Breast epithelium (tissue), 4 donors: ENCODE data around the gene RPL28. TPM values are rescaled to one million over a fixed set of nuclear protein-coding genes. Genes with fewer than 3 reads are reported as not detected.

Source experiments
- DNase-seq, 2 donors: peaks; one replicate each; pipeline ENCODE4 v3.0.0-alpha.2; 2019; ENCODE audit warnings: low spot score in 2 of 2
- H3K27ac ChIP-seq, 2 donors: fragments of 200-600 bp; sonication (generic) in 1 of 2; one replicate each; pipeline ENCODE4 v1.5.1; 2016 to 2019; ENCODE audit warnings: mild to moderate bottlenecking in 1 of 2
- H3K27me3 ChIP-seq, 2 donors: fragments of 200-600 bp; sonication (generic) in 1 of 2; one replicate each; pipeline versions ENCODE4 v1.5.1 to v1.6.0; 2017 to 2019; ENCODE audit warnings: control low read depth in 1 of 2, mild to moderate bottlenecking in 1 of 2
- H3K36me3 ChIP-seq: fragments of 200-600 bp; one replicate; pipeline ENCODE4 v1.5.1; 2019
- H3K4me1 ChIP-seq, 2 donors: fragments of 200-600 bp; sonication (generic); one replicate each; pipeline ENCODE4 v1.5.1; 2016 to 2019; ENCODE audit warnings: control low read depth in 1 of 2
- H3K4me3 ChIP-seq, 3 donors: fragments of 200-600 bp; sonication (generic); 1 replicate in 2 of 3; 2 replicates in 1 of 3; pipeline ENCODE4 v1.5.1; 2016 to 2019; ENCODE audit warnings: mild to moderate bottlenecking in 3 of 3, moderate library complexity in 2 of 3
- H3K9me3 ChIP-seq, 2 donors: fragments of 200-600 bp; sonication (generic) in 1 of 2; one replicate each; pipeline ENCODE4 v1.5.1; 2016 to 2019; ENCODE audit warnings: control low read depth in 1 of 2
- POLR2A ChIP-seq: fragments of 450-650 bp; IDR thresholded peaks from one replicate; pipeline ENCODE4 v1.6.1; 2016; ENCODE audit warnings: antibody characterized with exemption, mild to moderate bottlenecking, moderate library complexity
- POLR2AphosphoS5 ChIP-seq, 3 donors: sonication (generic); formaldehyde crosslinking; IDR thresholded peaks; one replicate each; pipeline ENCODE4 v1.6.1; 2017; ENCODE audit warnings: antibody characterized with exemption in 3 of 3
- intact Hi-C: fragments of 100-400 bp; cut with DNase I; formaldehyde crosslinking; loops from one replicate; pipeline ENCODE4 v1.15.1; 2023; ENCODE audit warnings: low total_unique reads
- total RNA-seq, 3 donors: library from RNA; depleted of rRNA; stranded (reverse); fragments of >200 nt; gene quantifications; one replicate each; pipeline ENCODE4 v1.1.0, GENCODE V29; 2016
- TF ChIP-seq, protein P1 (sequence below), 3 donors: fragments of 450-650 bp; IDR thresholded peaks; one replicate each; pipeline ENCODE4 v1.5.1; 2016 to 2017; ENCODE audit warnings: antibody characterized with exemption in 3 of 3, mild to moderate bottlenecking in 3 of 3, moderate library complexity in 3 of 3

RPL28 gene
- total RNA-seq, 3 donors from 2014 or later: 462 to 673 (median 471) TPM

DNA sequence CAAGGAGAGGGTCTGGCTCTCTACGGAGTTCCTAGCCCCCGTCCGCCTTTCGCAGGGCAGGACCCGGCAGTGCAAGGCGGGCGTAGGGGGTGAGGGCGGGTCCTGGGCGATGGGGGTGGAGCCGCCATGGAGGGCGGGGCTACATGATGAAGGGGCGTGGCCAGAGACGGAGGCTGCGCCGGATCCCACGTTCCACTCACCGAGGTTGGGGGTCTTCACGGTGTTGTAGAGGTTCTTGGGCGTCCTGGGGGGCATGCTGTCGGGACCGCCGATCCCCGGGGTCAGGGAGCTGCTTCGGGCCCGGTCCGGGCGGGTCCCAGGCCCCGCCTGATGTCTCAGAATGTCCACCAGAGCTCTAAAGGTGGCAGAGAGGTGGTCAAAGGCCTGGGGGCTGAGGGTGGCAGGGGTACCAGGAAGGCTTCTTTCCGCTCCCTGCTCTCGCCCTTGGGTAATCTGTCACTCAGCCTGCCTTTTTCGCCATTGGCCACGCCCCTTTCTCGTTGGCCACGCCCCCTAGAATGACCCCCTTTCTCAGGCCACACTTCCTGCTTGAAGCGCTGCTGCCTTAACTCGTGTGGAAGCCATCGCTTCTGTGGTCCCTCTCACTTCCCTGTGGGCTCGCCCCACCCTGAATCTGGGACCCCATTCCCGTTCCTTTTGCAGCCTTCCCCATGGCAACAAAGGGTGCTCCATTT, 54.8 kb downstream of the RPL28 start:
- Histone ChIP-seq H3K27ac (no peak overlapping the region), H3K4me1 (no peaks in the 10 kb centered on the region), H3K36me3 (no peaks in the 10 kb centered on the region), H3K27me3 (peaks cover 20 to 94% of the 10 kb centered on the region in 2 donors), H3K4me3 (no peak overlapping the region), H3K9me3 (no peaks in the 10 kb centered on the region)
- DNase-seq: no peak
- intact Hi-C loops: no loop called here
- TF ChIP-seq, protein P1, sequence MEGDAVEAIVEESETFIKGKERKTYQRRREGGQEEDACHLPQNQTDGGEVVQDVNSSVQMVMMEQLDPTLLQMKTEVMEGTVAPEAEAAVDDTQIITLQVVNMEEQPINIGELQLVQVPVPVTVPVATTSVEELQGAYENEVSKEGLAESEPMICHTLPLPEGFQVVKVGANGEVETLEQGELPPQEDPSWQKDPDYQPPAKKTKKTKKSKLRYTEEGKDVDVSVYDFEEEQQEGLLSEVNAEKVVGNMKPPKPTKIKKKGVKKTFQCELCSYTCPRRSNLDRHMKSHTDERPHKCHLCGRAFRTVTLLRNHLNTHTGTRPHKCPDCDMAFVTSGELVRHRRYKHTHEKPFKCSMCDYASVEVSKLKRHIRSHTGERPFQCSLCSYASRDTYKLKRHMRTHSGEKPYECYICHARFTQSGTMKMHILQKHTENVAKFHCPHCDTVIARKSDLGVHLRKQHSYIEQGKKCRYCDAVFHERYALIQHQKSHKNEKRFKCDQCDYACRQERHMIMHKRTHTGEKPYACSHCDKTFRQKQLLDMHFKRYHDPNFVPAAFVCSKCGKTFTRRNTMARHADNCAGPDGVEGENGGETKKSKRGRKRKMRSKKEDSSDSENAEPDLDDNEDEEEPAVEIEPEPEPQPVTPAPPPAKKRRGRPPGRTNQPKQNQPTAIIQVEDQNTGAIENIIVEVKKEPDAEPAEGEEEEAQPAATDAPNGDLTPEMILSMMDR (IDR thresholded peaks at IDR 0.05): no peak
- TF ChIP-seq POLR2AphosphoS5 (IDR thresholded peaks at IDR 0.05): no peak
- no peak for TF ChIP-seq POLR2A

- Histone ChIP-seq H3K4me3 (no peak overlapping the region), H3K9me3 (no peaks in the 10 kb centered on the region), H3K4me1 (no peaks in the 10 kb centered on the region), H3K27me3 (peaks cover 20 to 88% of the 10 kb centered on the region in 2 donors), H3K36me3 (no peaks in the 10 kb centered on the region), H3K27ac (no peak overlapping the region)
- no peak for DNase-seq
- intact Hi-C loops: no loop called here
- TF ChIP-seq, protein P1 (IDR thresholded peaks at IDR 0.05): no peak
- TF ChIP-seq POLR2A (no peak), POLR2AphosphoS5 (IDR thresholded peaks at IDR 0.05) (no peak)
Measured at GRCh38 chr19:55441319-55441691, 55.6 kb downstream of the RPL28 start.

DNA sequence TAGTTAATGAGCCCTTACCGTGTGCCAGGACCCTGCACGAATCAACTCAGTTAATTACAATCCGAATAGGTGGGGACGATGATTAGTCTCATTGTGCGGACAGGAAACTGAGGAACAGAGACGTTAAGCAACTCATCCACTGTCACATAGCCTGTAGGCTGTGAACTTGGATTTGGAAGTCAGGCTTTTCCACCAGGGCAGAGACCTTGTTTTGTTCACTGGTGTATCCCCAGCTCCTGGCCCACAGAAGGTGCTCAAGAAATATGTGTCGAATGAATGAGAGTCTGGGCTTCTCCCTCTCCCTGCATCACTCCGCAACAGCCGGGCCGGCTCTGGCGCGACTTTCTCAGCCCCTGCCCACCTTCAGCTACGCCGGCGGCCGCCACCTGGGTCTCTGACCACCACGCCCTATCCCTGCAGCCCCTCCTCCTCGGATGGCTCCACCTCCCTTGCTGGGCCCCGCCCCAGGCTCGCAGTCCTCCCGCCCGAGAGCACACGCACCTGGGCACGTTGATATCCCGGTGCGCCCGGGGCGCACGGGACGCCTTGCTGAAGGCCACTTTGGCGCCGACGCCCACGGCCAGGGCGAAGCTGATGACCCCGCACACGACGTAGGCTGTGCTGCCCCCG, 56.1 kb downstream of the RPL28 start:
- Histone ChIP-seq H3K27me3 (peaks cover 20 to 85% of the 10 kb centered on the region in 2 donors), H3K36me3 (no peaks in the 10 kb centered on the region), H3K4me1 (no peaks in the 10 kb centered on the region), H3K4me3 (peak overlapping the region in 1 of 3 donors; percentile 46), H3K27ac (no peak overlapping the region), H3K9me3 (no peaks in the 10 kb centered on the region)
- no peak for DNase-seq
- intact Hi-C loops: no loop called here
- no peak for TF ChIP-seq POLR2AphosphoS5 (IDR thresholded peaks at IDR 0.05)
- TF ChIP-seq, protein P1 (IDR thresholded peaks at IDR 0.05): no peak

DNA sequence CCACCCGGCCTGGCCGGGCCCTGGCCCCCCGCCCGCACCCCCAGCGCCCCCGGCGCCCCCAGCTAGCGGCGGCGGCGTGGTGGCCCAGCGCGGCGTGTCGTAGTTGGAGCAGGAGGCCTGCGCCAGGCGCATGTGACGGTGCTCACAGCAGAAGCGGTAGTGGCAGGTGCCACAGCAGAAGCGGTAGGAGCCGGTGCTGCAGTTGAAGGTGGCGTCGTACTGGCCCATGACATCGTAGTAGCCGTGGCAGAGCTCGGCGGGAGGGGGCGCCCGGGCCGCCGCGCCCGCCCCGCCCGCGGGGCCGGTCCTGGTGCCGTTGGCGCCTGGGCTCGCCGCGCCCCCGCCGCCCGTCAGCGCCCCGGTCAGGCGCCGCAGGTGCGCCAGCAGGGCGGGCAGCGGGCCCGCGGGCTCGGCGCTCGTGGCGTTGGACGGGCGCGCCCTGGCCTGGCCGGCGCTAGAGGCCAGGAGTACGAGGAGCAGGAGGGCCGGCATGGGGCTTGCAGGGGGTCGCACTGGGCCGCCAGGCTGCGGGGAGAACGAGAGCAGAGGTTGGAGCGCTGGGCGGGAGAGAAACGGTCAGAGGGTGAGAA, 56.7 kb downstream of the RPL28 start:
- TF ChIP-seq, protein P1 (IDR thresholded peaks at IDR 0.05): no peak
- TF ChIP-seq POLR2AphosphoS5 (IDR thresholded peaks at IDR 0.05) (no peak), POLR2A (no peak)
- Histone ChIP-seq H3K4me3 (peak overlapping the region in 1 of 3 donors; percentile 46), H3K9me3 (no peaks in the 10 kb centered on the region), H3K27me3 (peaks cover 20 to 79% of the 10 kb centered on the region in 2 donors), H3K27ac (no peak overlapping the region), H3K36me3 (no peaks in the 10 kb centered on the region), H3K4me1 (no peaks in the 10 kb centered on the region)
- intact Hi-C loops: no loop called here
- DNase-seq: no peak
